Peyer's patch (tissue), 4 donors: ENCODE data around the gene MPV17L. TPM values are rescaled to one million over a fixed set of nuclear protein-coding genes. Genes with fewer than 3 reads are reported as not detected.
"Not testable (repeated sequence)": the region's sequence is repeated elsewhere in the genome, so short reads cannot be mapped to it uniquely, and the experiment has no call there.

ENCODE experiments used
- DNase-seq, 3 donors: peaks; one replicate each; pipeline ENCODE4 v3.0.0-alpha.2; 2017 to 2019
- H3K27ac ChIP-seq, 4 donors: fragments of 200-600 bp; sonication (generic); one replicate each; pipeline ENCODE4 v1.5.1; 2016 to 2019
- H3K27me3 ChIP-seq, 2 donors: fragments of 200-600 bp; sonication (generic); one replicate each; pipeline ENCODE4 v1.5.1; 2019
- H3K36me3 ChIP-seq, 3 donors: fragments of 200-600 bp; sonication (generic); one replicate each; pipeline ENCODE4 v1.5.1; 2016 to 2019
- H3K4me1 ChIP-seq, 4 donors: fragments of 200-600 bp; sonication (generic); one replicate each; pipeline ENCODE4 v1.5.1; 2016 to 2019
- H3K4me3 ChIP-seq, 4 donors: fragments of 200-600 bp; sonication (generic); 1 replicate in 3 of 4; 2 replicates in 1 of 4; pipeline ENCODE4 v1.5.1; 2016 to 2019; ENCODE audit warnings: mild to moderate bottlenecking in 1 of 4
- H3K9me3 ChIP-seq, 4 donors: fragments of 200-600 bp; sonication (generic); one replicate each; pipeline ENCODE4 v1.5.1; 2016 to 2019; ENCODE audit warnings: mild to moderate bottlenecking in 1 of 4
- POLR2A ChIP-seq, 2 donors: fragments of 450-650 bp; IDR thresholded peaks; one replicate each; pipeline ENCODE4 v1.5.1; 2017; ENCODE audit warnings: antibody characterized with exemption in 2 of 2, mild to moderate bottlenecking in 2 of 2, moderate library complexity in 2 of 2
- total RNA-seq, 4 donors: library from RNA; depleted of rRNA; stranded (reverse); fragments of >200 nt; gene quantifications; one replicate each; pipeline ENCODE4 v1.1.0, GENCODE V29; 2016
- TF ChIP-seq, protein P1 (sequence below), 6 experiments: fragments of 450-650 bp in 4 of 6; fragments of 200-600 bp in 2 of 6; sonication (generic) in 1 of 6; IDR thresholded peaks; one replicate each; pipeline ENCODE4 v1.5.1; 2017 to 2019; ENCODE audit warnings: antibody characterized with exemption in 6 of 6, mild to moderate bottlenecking in 3 of 6, moderate library complexity in 1 of 6

The MPV17L gene
- total RNA-seq, 4 donors from 2014 or later: 6.6 to 19.8 (median 14.4) TPM

GRCh38 chr16:15422222-15422621 is 26.7 kb downstream of the MPV17L start:
- no peak overlapping the region for H3K27ac ChIP-seq
- H3K27me3 ChIP-seq: no peaks in the 10 kb centered on the region
- H3K36me3 ChIP-seq: no peaks in the 10 kb centered on the region
- no peaks in the 10 kb centered on the region for H3K9me3 ChIP-seq
- DNase-seq: peak in 1 of 3 donors; percentile 38
- TF ChIP-seq, protein P1, sequence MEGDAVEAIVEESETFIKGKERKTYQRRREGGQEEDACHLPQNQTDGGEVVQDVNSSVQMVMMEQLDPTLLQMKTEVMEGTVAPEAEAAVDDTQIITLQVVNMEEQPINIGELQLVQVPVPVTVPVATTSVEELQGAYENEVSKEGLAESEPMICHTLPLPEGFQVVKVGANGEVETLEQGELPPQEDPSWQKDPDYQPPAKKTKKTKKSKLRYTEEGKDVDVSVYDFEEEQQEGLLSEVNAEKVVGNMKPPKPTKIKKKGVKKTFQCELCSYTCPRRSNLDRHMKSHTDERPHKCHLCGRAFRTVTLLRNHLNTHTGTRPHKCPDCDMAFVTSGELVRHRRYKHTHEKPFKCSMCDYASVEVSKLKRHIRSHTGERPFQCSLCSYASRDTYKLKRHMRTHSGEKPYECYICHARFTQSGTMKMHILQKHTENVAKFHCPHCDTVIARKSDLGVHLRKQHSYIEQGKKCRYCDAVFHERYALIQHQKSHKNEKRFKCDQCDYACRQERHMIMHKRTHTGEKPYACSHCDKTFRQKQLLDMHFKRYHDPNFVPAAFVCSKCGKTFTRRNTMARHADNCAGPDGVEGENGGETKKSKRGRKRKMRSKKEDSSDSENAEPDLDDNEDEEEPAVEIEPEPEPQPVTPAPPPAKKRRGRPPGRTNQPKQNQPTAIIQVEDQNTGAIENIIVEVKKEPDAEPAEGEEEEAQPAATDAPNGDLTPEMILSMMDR (IDR thresholded peaks at IDR 0.05): no peak
- TF ChIP-seq POLR2A (IDR thresholded peaks at IDR 0.05): no peak
- peaks cover 0 to 5% (median 0%) of the 10 kb centered on the region in 4 donors for H3K4me1 ChIP-seq
- no peak overlapping the region for H3K4me3 ChIP-seq

DNA sequence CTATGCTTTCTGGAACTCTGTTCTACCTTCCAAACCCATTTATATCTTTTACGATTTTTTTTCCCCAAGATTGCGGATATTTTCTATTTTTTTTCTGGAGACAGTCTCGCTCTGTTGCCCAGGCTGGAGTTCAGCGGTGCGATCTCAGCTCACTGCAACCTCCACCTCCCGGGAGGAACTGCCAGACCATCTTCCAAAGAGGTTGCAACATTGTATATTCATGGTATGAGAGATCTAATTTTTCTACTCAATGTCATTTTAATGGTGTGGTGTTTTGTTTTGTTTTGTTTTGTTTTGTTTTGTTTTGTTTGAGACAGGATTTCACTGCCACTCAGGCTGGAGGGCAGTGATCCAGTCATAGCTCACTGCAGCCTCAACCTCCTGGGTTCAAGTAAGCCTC is 30.3 kb downstream of the MPV17L start:
- TF ChIP-seq, protein P1 (IDR thresholded peaks at IDR 0.05): no peak
- no peak for TF ChIP-seq POLR2A (IDR thresholded peaks at IDR 0.05)
- H3K4me1 ChIP-seq: peaks cover 0 to 14% (median 0%) of the 10 kb centered on the region in 4 donors
- no peaks in the 10 kb centered on the region for H3K27me3 ChIP-seq
- peak in 1 of 3 donors; percentile 7 for DNase-seq
- H3K4me3 ChIP-seq: no peak overlapping the region
- no peak overlapping the region for H3K27ac ChIP-seq
- H3K36me3 ChIP-seq: no peaks in the 10 kb centered on the region
- H3K9me3 ChIP-seq: no peaks in the 10 kb centered on the region

DNA sequence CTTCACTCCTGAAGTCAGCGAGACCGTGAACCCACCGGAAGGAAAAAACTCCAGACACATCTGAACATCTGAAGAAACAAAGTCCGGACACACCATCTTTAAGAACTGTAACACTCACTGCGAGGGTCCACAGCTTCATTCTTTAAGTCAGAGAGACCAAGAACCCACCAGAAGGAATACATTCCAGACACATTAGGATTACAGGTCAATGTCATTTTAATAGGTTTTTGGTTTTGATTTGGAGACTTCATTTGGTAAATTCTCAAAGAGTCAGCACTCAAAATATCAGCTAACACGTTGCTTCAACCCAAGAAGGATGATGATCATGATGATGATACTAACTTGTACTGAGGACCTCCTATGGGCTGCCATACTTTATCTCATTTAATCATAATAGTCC is 31.2 kb downstream of the MPV17L start:
- Histone ChIP-seq H3K4me1 (peaks cover 0 to 14% (median 0%) of the 10 kb centered on the region in 4 donors), H3K36me3 (no peaks in the 10 kb centered on the region), H3K9me3 (no peaks in the 10 kb centered on the region), H3K27ac (no peak overlapping the region), H3K4me3 (no peak overlapping the region), H3K27me3 (no peaks in the 10 kb centered on the region)
- no peak for TF ChIP-seq POLR2A (IDR thresholded peaks at IDR 0.05)
- TF ChIP-seq, protein P1 (IDR thresholded peaks at IDR 0.05): no peak
- DNase-seq: no peak

- TF ChIP-seq, protein P1 (IDR thresholded peaks at IDR 0.05): peak in 5 of 6 experiments; percentile 66 to 82 (median 75)
- TF ChIP-seq POLR2A (IDR thresholded peaks at IDR 0.05): no peak
- no peak overlapping the region for H3K4me3 ChIP-seq
- H3K36me3 ChIP-seq: no peaks in the 10 kb centered on the region
- H3K4me1 ChIP-seq: peaks cover 0 to 8% (median 0%) of the 10 kb centered on the region in 4 donors
- peak; percentile 49 to 88 (median 66) for DNase-seq
- H3K27ac ChIP-seq: no peak overlapping the region
- H3K9me3 ChIP-seq: no peaks in the 10 kb centered on the region
- H3K27me3 ChIP-seq: no peaks in the 10 kb centered on the region
Measured at GRCh38 chr16:15427648-15428239, 32.2 kb downstream of the MPV17L start.

GRCh38 chr16:15430884-15431283 is 35.3 kb downstream of the MPV17L start:
- H3K36me3 ChIP-seq, H3K27ac ChIP-seq, H3K27me3 ChIP-seq, H3K4me3 ChIP-seq, H3K9me3 ChIP-seq: not testable (repeated sequence)
- peaks cover 0 to 20% (median 0%) of the 10 kb centered on the region in 4 donors for H3K4me1 ChIP-seq
- peak in 1 of 3 donors; percentile 2 for DNase-seq

DNA sequence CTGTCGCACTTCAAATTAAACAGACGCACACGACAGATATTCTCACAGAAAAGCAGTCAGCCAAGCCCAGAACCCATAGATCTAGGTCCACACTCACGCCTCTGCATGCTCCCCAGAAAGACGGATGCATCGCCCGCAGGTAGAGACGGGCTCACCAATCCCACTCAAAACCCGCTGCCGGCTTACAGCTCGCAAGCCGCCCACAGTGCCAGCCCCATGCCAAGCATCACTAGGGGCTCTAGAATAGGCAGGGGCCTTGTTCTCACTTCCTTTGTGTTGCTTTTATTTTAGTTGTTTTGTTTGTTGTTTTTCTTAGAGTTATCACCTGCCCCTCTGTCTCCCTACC is 38.5 kb downstream of the MPV17L start:
- DNase-seq: no peak
- H3K27me3 ChIP-seq: no peaks in the 10 kb centered on the region
- peak overlapping the region in 3 of 4 donors; percentile 44 to 67 (median 49) for H3K4me3 ChIP-seq
- TF ChIP-seq, protein P1 (IDR thresholded peaks at IDR 0.05): no peak
- no peak for TF ChIP-seq POLR2A (IDR thresholded peaks at IDR 0.05)
- peaks cover 0 to 11% (median 0%) of the 10 kb centered on the region in 4 donors for H3K4me1 ChIP-seq
- peak overlapping the region in 1 of 4 donors; percentile 81 for H3K27ac ChIP-seq
- H3K9me3 ChIP-seq: no peaks in the 10 kb centered on the region
- H3K36me3 ChIP-seq: no peaks in the 10 kb centered on the region
